Activated CD8-positive, alpha-beta memory T cell treated with anti-CD3 and anti-CD28 coated beads, Interleukin-2, amount 50 U/mL, for 1 hour (primary cell): Measurements from ENCODE around the gene TRIM32.
"Not testable (repeated sequence)": the region's sequence is repeated elsewhere in the genome, so short reads cannot be mapped to it uniquely, and the experiment has no call there.

ENCODE experiments used
- DNase-seq: peaks from one replicate; pipeline ENCODE4 v3.0.0-alpha.2; 2020; ENCODE audit errors: extremely low read depth

Gene TRIM32

DNA sequence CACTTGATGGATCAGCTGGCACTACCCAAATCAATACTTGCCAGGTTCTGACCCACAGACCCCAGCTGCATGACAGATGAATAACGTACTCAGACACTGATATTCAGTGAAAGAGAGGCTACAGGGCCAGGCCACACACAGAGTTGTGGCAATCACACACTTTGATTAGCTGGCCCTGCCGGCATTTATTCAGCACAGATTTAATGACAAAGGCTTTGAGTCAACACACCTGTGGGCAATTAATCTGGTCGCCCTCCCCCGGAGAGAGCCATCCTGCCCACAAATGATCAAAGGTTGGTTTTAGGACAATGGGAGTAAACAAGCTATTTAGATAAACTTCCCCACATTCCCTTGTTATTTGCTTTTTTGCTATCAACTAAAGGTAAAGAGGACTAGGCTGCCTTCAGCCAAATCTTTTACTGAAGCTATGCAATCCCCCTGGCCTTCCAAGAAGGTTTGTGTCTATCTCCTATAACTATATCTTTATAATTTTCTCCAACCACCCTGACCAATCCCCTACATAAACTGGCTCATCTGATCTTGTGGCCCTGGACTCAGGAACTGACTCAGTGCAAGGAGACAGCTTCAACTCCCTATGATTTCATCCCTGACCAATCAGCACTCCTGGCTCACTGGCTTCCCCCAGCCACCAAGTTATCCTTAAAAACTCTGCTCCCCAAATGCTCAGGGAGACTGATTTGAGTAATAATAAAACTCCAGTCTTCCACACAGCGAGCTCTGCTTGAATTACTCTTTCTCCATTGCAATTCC is 12.7 kb upstream of the TRIM32 start:
- DNase-seq = no peak

GRCh38 chr9:116683535-116683934 is 3.6 kb upstream of the TRIM32 start:
- no peak for DNase-seq

- no peak for DNase-seq
Observed at GRCh38 chr9:116685166-116685565, 1.9 kb upstream of the TRIM32 start.

- DNase-seq = no peak
Observed at GRCh38 chr9:116686135-116686534, 970 bp upstream of the TRIM32 start.

DNA sequence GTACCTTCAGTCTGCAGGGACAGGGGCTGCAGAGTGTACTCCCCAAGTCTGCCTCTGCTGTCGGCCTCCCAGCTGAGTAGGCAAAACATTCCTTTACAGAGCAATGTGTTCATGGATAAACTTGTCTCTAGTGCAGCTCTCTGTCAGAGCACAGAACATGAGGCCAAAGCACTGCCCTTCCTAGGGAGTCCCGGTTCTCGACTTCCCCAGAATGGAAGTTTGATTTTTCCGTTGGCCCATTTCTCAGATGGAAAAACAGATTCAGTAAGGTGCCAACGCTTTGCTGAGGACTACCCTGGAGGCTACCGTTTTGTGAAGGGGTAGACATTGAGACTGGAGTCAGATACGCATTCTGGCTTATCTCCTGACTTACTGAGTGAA is 422 bp upstream of the TRIM32 start:
- no peak for DNase-seq

DNA sequence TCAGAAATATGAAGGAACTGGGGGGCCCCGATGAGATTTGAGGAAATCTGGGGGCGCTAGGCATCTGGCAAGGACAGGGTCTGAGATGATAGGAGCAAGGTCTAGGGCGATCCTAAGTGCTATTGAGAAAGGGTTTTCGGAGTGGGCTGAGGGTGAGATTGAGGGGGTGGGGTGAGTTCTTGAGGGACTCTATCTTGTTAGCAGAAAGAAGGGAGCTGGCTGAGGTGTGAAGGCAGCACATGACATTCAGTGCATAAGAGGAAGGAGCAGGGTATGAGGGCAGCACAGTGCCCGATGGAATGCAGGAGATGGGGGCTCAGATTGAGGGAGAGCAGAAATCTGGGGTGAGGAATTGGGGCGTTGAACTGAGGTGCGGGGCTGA is 640 bp downstream of the TRIM32 start:
- no peak for DNase-seq

DNA sequence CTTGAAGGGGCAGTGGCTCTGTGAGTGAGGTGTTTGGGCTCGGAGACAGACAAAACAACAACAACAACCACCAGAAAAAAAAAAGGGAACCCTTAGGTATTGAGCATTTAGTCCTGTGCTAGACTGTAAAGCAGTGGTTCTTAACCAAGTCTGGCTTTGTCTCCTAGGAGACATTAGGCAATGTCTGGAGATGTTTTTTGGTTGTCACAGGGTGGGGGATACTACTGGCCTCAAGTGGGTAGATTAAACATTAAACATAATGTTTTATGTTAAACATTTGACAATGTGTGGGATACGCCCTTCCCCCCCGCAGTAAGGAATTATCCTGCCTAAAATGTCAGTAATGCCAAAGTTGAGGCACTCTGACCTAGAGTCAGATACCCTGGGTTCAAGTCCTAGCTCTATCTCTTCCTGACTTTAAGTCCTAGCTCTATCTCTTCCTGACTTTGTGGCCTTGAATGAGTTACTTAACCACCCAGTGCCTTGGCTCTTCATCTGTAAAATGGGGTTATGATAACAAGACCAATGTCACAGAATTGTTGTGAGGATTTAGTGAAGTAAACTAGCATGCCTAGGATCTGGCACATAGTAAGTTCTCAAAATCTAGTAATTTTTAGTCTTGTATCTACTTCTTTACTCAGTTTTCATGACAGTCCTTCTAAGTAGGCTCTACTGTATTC is 1.8 kb downstream of the TRIM32 start:
- DNase-seq = no peak

- DNase-seq = no peak
Observed at GRCh38 chr9:116689486-116690032, 2.5 kb downstream of the TRIM32 start.

DNA sequence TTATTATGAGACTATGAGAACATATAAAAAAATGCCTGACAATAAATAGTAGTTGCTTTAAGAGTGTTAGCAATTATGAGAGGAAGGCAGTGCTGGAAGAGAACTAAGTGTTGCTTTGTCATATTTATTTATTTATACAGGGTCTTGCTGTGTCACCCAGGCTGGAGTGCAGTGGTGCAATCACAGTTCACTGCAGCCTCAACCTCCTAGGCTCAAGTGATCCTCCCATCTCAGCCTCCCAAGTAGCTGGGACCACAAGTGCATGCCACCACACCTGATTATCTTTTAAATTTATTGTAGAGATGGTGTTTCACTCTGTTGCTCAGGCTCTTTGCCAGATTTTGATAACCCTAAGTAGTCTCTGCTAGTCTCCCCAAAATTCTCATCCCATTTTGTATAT is 3.7 kb downstream of the TRIM32 start:
- DNase-seq = not testable (repeated sequence)

- DNase-seq = no peak
Observed at GRCh38 chr9:116691607-116692006, 4.5 kb downstream of the TRIM32 start.

DNA sequence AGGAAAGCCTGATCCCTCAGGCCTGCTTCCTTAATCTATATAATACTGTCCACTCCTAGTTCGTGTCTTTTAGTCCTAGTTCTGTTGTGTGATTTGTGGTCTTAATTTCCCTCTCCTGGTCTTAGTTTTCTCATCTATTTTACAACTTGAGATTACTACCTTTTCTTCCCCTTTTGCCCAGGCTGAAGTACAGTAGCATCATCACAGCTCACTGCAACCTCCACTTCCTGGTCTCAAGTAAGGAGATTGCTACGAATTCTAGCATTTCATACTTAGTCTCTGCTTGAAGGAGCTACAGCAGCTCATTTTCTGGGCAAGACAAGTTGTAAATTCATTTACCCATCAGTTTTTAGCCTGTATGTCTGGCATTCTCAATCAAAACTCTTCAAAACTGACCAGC is 5.5 kb downstream of the TRIM32 start:
- DNase-seq = no peak

DNA sequence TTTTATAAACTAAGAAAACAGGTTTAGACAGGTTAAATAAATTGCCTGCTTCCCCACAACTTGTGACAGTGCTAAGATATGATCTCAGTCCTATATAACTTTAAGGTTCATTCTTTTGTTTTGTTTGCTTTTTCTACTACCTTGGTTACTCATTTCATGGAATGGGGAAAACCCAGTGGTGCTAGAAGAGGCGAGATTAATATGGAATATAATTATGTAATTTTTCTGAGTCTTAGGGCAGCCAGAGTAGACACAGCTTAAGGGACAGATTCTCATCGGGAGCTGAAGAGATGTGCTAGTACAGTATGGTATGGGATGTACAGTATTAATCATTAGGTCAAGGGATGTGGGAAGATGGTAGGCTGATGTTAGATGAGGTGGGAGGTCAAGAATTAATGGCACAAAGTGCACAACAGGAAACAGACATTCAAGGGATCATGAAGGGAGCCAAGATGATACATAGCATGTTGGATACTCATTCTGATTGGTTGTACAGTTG is 6.2 kb downstream of the TRIM32 start:
- no peak for DNase-seq

DNA sequence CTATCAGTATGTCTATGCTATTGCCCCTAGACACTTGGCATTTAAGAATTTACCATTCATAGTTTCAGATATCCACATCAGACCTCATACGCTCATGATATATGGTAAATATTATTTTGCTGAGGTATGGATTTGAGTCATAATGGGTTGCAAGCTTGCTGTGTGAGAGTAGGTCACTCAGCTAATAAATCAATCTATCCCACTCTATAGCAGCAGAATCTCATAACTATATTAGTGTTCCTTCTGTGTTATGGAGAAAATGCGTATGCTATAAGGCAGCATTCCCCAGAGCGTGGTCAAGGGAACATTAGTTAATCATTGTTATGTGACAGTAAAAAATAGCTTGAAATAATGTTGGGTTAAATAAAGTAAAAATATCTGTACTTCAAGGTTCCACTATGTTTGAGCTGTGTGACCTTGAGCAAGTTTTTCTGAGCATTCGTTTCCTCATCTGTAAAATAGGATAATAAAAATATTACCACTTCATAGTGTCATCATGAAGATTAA is 7.7 kb downstream of the TRIM32 start:
- DNase-seq = no peak

GRCh38 chr9:116695438-116695837 is 8.3 kb downstream of the TRIM32 start:
- DNase-seq = no peak

DNA sequence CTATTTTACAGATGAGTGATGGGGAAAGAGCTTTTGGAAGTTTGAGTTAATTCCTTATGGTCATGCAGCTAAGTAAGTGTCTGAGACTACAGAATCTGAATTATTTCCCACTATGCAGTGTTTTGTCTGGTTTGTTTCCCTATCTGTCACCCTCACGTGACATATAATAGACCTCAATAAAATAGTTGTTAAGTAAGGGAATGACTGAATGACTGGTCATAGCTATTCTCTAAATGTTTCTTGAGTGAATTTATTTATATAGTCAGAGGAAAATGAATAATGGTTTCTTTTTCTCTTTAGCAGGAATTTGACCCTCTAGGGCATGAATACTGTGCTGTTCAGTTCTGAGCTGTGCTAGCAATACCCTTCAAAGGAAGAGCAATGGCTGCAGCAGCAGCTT is 10.3 kb downstream of the TRIM32 start:
- DNase-seq = no peak

GRCh38 chr9:116697887-116698286 is 10.8 kb downstream of the TRIM32 start:
- DNase-seq = no peak

GRCh38 chr9:116700279-116700678 is 13.2 kb downstream of the TRIM32 start:
- DNase-seq = no peak

DNA sequence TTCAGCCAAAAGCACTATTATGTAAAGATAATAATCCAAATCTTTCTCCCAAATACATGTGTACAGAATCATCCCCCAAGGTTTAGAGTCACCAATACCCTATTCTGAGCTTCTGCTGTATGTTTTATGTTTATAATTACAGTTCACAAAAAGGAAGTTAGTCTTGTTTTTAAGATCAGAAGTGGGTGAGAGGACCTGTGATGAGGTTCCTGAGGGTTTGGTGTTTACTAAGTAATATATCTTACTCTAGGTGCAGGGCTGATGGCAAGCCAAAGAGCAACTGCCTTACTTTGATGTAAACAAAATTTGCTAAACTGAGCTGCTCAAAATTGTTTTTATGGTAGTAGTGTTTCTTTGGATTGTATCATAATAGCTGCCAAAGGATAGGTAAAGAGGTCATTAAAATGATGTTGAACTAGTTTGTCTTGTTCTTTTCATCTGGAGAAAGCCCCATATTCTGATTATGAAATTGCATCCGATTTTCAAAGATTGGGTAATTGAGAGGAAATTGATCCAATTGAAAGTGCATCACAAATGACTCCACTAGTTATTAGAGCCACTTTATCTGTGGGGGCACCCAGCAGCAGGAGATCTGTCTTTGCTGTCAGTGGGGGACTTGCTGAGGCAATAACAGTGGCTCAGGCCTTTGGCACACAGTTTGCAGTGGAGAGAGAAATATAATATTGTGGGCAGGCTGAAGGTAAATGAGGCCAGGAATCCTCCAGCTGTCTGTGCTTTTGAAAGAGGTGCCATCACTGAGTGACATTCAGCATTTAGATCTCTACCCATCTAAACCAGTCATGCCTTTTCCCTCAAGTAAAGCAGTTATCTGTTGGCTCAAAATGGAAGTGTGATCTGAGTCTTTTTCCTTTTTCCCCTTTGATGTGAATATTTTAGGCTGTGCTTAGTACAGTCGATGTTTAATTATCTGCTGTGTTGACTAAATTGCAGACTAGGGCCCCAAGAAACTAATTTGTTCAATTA is 14.1 kb downstream of the TRIM32 start:
- DNase-seq = no peak

DNA sequence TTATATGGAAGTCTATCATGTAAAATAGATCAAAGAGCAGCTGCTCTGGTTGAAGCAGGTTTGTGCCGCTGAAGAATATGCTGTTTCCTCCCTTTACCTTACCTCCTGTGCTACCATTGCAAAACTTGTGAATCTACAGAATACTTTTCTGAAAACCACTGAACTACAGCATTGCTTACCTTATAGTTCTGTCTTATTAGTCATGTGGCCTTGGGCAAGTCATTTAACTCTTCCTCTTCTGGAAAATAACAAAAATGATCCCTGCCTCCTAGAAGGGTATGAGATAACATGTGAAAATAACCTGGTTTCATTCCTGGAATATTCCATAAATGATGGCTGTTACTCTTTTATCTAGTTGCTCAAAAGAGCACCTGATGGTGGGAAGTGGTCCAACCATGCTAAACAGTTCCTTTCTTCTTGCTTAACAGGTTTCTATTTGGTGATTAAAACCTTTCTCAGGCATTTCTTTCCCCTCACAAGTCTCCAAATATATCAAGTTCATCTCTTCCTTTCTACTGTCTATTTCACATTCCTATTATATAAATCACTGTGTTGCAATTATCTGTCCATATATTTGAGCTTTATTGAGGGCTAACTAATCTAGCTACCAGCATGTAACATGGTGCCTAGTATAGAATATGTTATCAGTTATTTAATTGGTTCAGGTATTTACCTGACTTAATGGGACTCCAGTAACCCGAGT is 15.0 kb downstream of the TRIM32 start:
- no peak for DNase-seq

DNA sequence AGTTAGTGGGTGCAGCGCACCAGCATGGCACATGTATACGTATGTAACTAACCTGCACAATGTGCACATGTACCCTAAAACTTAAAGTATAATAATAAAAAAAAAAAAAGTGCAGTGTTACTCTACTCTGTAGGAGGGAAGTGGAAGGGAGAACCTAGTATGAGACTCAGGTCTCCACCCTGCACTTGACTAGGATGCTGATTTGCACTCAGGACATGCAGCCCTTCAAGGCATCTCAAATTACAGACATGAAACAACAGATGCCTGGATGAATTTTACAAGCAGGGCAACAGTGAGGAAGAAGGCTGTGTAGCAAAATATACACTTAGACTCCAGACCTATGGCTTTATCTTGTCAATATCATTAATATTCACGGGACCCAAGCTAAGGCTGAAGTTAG is 16.5 kb downstream of the TRIM32 start:
- no peak for DNase-seq

DNA sequence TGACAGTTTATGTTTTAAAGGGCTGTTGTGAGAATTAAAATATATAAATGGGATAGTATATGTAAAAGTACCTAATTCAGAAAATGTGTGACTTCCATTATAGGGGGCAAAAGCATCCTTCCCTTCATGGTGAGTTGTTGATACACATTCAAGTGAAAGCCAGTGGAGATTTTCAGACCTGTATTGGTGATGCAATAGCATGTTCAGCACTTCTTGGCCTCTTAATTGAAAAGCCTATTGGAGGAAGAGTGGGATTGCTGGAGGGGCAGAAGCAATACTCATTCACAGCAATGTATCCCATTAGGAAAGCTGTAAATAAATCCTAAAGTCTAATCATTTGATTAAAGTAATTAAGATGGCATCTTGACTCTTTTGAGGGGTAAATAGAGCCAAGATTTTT is 17.4 kb downstream of the TRIM32 start:
- no peak for DNase-seq
